HG03045 (cell line): ENCODE measurements around the gene SNX10.
A peak's percentile ranks its signal among the peaks of the same experiment; 100 is the strongest.

Source experiments
- ATAC-seq: cut with Tn5 transposase; IDR thresholded peaks from one replicate; pipeline ENCODE4 v1.9.1; 2021; ENCODE audit warnings: mild to moderate bottlenecking, moderate library complexity; ENCODE audit not compliant: unreplicated experiment

Gene SNX10

DNA sequence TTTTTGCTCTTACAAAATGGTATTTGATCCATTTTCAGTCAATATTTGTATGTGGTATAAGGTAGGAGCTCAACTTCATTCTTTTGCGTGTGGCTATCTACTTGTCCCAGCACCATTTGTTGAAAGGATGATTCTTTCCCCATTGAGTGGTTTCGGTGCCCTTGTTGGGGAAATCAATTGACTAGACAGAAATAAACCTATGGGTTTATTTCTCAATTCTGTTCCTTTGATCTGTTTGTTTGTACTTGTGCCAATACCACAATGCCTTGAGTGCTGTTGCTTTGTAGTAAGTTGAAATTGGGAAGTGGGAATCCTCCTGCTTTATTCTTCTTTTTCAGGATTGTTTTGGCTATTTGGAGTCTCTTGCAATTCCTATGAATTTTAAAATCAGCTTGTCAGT lies 41.0 kb downstream of the SNX10 start:
- no peak for ATAC-seq

DNA sequence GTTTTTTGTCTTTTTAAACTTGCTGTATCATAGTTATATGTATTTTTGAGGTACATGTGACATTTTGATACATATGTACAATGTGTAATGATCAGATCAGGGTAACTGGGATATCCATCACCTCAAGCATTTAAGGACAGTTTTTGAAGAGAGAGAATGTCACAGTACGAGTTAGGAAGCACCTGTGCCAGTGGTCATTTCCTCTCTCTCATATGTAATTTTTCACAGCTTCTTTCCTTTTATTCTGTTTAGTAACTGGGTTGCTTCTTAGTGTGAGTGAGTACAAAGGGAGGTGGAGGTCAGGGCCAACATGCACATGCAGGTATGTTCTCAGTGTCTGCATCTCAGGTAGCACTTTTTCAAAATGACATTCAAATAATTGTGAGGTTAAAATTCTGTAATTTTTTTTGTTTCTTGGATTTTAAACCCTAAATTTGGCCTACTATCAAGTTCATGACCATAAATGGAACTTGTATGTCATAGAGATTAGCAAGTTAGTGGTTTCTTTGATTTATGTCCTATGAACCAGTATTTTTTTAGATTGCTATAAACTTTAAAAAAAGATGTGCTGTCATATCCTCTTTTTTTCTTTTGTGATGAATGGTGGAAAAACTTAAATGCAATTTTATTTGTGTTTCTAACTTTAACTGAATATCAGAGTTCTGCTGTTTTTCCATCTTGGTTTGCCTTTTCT lies 42.7 kb downstream of the SNX10 start:
- ATAC-seq, result no peak

DNA sequence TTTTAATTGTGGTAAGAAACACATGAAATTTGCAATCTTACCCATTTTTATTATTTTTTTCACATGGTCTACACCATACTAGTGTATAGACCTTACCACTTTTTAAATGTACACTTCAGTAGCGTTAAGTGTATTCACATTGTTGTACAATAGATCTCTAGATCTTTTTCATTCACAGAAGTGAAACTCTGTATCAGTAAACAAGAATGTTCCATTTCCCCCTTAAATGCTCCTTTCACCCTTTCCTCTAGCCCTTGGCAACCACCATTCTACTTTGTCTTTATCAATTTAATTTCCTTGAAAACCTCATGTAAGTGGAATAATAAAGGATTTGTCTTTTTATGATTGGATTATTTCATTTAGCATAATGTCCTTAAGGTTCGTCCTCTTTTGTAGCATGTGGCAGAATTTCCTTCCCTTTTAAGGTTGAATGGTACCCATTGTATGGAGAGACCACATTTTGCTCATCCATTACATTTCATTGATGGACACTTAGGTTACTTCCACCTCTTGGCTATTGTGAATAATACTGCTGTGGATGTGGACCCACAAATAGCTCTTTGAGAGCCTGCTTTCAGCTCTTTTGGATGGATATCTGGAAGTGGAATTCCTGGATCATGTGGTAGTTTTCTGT lies 45.7 kb downstream of the SNX10 start:
- no peak for ATAC-seq

DNA sequence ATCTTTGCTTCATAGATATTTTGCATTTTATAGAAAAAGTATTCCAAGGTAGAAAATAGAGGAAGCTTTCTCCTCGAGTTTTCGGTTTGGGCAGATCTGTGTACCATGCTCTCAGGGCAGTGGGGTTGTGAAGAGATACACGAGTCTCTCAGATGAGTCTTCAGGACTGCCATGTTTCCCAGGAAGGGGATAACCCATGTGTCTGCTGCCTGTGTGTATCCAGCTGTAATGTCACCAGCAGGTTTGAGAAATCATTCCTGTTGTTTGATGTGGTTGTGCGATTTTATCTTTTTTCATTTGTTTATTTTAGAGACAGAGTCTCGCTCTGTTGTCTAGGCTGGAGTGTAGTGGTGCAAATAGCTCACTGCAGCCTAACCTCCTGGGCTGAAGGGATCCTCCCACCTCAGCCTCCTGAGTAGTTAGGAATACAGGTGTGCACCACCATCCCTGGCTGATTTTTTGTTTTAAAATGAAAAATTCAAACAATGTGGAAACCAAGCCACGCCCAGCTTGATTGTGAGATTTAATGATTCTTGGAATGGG lies 48.9 kb downstream of the SNX10 start:
- no peak for ATAC-seq

DNA sequence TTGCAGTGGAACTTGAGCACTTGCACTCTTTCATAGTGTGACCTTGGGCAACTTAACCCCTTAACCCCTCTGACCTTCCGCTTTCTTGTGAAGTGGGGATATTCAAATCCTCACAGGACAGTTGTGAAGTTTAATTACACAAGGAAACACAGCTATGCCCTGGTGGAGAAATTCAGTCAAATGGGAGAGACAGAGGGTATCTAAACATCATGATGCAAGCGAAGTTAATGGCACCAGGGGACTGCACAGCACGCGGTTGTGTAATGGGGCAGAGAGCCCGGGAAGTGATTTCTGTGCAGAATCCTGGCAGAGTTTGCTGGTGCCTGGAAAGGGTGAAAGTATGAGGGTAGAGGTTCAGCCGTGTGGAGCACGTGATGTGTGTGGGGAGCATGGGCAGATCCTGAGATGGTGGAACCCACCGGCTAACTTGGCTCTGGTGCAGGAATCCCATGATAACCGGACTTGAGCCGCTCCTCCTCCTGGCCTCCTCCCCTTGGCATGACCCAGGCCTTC lies 51.7 kb downstream of the SNX10 start:
- ATAC-seq, result no peak

DNA sequence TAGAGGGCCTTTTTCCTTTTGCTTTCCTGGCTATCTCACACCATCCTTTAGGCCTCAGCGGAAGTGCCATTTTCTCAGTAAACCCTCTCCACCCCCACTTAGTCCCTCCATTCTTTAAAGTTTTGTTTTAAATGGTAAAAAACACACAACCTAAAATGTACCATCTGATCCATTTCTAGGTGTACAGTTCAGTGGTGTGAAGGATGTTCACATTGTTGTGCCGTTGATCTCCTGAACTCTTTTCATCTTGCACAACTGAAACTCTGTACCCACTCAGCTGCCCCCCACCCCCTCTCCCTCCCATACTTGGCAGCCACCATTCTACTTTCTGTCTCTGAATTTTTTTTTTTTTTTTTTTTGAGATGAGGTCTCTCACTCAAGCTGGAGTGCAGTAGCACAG lies 52.2 kb downstream of the SNX10 start:
- no peak for ATAC-seq

DNA sequence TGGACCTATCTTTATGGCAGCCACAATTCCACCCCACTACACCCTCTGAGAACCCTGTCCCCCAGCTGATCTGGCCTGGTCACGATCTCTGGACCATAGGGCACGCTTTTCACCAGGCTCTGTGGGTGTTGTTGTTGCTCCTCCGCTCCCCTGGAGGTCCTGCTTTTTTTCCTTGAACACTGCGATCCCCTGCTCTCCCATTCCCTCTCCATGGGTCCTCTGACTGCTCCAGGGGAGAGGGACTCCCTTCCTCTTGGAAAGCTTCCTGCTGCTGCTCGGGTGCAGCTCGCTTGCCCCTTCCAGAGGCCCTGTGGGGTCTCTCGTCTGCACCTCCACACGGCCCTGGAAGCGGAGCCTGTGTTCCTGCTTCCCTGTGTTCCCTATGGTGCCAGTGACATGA lies 53.5 kb downstream of the SNX10 start:
- no peak for ATAC-seq

DNA sequence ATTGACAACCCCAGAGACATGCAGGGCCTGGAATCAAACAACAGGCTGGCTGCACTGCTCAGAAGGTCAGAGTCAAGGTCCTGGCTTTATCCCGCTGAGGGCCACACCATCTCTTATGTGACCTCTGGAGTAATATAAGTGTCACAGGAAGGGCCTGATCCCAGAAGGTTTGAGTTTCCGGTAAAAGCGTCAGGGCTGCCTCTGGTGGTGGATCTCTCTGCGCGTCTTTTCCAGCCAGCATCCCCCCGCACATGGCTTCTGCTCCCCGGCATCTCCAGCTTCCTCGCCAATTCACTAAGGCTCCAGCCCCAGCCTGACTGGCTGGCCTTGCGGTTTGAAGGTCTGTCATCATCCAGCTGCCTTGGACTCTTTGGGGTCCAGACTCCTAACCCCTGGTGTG lies 54.2 kb downstream of the SNX10 start:
- no peak for ATAC-seq

DNA sequence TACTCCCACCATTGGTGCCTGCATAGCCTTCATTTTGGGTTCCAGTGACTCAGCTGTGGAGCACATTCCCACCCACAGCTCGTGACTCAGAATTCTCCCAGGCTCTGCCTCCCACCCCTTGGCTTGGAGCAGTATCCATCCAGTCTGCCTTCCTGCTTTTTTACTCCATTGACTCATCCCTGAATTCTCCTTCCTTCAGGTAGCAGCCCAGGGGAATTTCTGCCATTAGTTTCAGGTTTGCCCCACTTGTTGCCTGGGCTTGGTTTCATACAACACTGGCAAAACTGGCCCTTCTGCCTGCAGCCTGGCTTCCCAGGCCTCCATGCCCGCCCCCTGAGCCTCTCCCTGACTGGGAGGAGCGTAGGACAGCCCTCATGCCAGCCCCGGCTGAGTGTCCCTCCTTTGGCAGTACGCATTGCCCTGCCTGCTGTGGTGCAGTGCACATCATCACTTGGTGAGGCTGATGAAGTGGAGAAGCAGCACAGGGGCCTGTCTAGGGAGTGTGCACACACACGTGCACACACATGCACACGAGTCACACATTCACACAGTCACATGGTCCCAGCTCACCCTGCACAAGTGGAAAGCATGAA lies 55.0 kb downstream of the SNX10 start:
- ATAC-seq, result no peak

DNA sequence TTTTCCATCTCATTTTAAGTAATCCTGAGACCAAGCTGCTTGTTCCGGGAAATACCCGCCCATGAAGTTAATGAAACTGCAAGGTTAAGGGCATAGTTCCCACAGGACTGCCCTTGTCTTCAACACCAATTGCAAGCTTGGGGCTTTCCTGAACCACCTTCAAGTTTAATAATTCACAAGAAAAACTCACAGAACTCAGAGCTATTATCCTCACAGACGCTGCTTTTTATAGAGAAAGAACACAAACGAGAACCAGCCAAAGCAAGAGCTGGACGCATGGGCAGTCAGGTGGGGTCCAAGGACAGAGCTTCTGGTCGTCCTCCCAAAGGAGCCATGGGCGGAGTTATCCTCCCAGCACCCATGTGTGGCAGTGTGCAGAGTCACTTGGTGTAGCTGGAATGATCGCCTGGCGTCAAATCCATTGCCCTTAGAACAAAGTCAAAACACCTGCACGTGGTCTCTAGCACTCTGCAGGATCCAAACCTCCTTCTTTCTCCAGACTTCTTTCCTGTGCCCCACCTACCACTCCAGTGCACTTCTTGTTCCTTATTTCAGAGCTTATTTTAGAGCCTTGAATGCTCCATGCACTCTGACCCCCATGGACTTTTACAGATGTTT lies 56.7 kb downstream of the SNX10 start:
- ATAC-seq, result peak; percentile 71

DNA sequence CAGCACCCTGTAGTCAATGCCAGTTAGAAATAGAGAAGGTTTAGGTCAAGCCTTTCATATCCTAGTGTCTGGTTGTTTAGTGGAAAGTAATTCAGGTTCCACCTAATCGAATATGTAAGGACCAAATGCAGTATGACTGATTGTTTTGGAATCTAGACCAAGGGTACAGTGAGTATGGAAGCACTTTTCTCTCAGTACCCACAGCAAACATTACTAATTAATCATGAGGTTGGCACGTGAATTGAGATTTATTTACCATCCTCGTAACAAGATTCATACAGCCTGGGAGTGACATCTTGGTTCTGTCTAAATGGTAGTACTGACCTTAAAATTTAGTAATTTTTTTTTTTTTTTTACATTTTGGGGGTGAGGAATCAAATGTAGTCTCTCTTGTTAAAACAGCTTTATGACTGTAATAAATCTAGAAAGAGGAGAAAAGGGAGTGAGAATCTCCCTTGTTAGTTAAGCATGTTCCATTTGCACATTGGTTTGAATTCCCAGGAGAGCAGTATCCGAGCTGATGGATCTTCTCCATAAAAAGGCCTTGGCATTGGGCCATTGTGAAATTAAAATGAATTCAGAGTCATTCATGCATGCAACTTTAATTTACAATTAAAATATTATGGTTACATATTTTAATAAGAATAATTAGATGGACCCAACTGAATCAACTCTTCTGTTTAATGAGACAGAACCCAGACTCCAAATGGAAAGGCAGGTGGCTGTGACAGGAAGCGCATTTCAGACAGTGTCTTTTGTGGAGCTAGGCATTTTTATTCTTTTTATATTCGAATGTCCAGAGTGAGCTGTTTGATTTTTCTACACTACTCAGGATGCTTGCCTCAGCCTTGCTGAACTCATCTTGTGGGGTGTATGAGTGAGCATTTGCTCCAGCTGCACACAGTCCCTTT lies 57.6 kb downstream of the SNX10 start:
- ATAC-seq, result no peak

DNA sequence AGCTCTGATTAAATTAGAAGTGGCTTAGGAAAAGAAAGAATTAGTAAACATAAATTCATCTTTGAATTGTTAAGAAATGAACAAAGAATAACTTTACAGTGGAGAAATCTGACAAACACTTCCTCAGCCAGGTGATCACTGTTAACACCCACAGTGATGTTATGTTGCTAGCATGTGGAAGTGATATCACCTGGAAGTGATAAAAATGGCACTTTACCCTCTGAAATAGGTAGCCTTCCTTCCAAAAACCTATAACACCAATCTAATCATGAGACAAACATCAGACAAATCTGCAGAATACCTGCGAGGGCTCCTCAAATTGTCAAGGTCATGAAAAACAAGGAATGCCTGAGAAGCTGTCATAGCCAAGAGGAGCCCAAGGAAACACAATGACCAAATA lies 59.5 kb downstream of the SNX10 start:
- no peak for ATAC-seq

DNA sequence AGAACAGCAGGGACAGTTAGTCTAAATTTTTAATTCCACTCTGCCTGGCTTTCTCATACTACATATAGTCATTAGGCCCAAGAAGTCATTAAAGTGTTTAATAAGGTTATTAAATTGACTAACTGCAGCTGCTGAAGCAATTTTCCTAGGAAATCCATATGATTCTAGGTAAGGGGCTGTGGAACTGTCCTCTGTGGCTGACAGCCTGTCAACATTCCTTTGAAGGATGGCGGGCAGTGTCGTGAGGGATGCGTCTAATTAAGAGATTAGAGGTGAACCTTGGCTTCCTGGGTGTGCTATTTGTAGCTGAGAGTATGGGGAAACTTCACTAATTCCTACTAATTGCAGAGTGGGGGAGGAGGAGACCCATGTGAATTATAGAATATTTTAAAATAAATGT lies 64.6 kb downstream of the SNX10 start:
- ATAC-seq, result no peak

DNA sequence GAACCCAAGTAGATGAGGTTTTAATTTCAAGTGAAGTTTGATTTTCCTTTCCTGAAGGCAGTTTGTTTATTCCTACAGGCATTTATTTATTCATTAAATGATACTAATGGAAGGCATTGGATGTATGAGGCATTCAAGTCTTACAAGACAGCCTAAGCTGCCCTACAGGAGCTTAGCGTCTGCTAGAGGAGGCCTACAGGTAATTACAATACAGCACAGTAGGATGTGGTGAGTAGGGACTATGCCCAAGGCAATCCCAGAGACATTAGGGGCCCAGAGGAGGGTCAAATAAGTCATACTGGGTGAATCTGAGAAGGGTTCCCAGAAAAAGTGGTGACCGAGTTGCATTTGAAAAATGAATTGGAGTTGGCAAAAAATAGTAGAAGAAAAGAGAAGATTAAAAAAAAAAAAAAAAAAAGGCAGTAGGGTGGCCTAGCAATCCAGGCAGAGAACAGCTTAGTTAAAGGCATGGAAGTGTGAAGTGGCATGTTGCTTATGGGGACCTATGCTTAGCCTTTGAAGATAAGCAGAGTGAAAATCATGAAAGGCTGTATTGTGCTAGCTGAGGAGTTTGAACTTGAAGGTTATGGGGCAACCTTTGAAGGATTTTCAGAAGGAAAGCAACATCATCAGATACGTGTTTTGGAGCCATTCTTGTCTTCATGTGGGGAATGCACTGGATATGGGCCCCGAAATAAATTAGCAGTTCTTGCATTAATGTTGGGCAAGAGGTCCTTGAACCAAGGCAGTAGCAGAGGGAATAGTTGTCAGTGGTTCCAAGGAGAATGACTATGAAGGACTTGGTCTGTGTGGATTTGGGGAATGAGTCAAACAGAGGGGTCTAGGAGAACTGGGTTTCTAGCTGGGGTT lies 65.5 kb downstream of the SNX10 start:
- no peak for ATAC-seq

DNA sequence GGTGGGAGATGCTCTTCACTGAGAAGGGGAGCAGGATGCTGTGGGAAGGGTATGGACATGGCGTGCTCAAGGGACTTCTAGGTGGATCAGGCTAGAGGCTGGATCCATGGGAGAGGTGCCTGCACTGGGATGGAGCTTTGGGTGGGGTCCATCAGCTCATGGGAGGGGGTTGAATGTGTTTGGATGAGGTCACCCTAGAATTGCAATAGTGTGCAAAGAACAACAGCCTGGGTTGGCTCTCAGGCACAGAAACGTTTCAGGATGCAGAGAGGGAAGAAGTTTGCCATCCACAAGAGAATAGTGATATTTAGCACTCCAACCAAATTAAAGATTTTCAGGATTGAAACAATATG lies 66.1 kb downstream of the SNX10 start:
- ATAC-seq, result no peak

DNA sequence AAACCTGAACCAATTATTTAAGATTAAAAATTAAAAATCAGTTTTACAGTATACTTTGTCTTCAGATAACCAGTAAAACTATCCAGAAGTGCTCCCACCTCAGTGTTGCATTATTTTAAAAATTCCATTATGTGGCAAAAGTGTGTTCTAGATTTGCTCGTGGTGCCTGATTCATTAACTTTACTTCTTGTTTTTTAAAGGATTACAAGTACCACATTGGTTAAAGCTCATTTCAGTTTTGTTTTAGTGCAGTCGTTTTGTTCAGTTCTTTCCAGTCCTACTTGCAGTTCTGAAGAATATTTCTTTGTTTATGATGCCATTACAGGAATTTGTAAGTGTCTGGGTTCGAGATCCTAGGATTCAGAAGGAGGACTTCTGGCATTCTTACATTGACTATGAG lies 69.0 kb downstream of the SNX10 start:
- no peak for ATAC-seq

DNA sequence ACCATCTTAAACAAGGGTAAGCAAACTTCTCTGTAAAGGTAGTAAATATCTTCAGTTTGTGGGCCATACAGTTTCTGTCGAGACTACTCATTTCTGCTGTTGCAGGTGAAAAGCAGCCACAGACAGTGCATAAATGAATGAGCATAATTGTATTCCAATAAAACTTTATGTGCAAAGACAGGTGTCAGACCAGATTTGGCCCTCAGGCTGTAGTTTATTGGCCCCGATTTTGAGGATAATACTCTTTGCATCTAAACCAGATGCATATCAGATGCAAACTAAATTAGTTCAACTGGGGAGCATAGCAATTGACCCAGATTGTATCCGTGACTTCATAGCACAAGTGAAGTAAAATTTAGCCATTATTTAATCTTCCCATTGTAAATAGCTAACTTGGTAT lies 70.0 kb downstream of the SNX10 start:
- ATAC-seq, result no peak

DNA sequence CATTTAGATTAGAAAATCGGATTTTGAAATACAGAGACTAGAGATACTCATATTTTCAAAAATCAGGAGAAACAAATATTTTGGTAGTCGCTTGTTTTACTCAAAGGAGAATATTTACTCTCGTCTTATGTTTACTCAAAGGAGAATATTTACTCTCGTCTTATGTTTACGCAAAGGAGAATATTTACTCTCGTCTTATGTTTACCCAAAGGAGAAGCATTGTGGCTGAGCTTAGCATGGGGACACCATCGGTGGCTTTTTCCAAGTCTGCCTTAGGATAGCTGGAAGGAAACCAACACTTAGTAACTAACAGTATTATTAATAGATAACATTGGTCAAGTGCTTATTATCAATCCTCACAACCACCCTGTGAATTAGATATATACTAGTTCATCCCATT lies 71.8 kb downstream of the SNX10 start:
- ATAC-seq, result no peak

DNA sequence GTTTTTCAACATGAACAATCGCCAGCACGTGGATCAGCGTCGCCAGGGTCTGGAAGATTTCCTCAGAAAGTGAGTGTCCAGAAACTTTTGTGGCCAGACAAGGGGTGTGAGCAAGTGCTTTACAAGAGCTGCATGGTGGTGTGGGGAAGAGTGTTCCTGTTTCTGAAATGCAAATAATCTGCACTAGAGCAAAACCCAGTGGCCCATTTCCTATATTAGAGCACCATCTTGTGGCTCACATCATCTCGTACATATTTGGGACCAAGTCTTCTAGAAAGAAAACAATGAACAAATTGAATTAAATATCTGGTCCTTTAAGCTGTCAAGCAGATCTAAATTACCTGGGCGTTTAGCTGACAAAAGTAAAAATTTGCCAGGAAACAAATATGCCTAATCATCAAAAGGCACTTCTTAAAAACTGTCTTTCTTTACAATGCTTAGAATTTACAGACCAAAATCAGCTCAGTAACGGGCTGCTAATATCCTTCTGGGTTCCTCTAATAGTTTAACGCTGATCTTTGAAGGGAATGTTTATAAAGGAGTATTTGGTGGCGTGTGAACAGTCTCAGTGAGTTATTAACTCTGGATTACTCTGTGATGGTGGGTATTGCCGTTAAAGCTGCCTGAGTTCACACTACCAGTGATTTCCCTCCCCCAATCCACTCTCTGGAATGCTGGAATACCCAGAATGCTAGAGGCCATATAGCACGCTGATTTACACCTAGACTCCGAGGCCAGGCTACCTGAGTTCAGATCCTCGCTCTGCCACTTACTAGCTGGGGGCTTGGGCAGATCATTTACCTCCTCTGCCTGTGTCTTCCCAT lies 73.6 kb downstream of the SNX10 start:
- ATAC-seq, result peak; percentile 70
